GM21390 (cell line): ENCODE results near the gene OTOA.
"Not testable (repeated sequence)": the region's sequence is repeated elsewhere in the genome, so short reads cannot be mapped to it uniquely, and the experiment has no call there.

ENCODE experiments used
- ATAC-seq: cut with Tn5 transposase; IDR thresholded peaks from one replicate; pipeline ENCODE4 v1.9.1; 2021; ENCODE audit not compliant: unreplicated experiment

OTOA gene

DNA sequence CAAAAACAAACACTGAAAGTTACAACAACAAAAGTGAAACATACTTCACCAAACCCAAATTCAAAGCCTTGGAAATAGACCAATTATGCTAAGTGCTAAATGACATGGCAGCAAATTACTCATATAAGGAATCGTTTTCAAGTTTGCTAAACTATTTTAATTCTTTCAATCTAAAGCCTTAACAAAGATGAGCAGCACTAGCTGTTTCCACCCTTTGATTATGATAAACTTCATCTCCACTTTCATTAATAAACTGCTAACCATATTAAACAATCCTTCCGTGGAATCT, 138.6 kb downstream of the OTOA start:
- not testable (repeated sequence) for ATAC-seq
